GM19043 (cell line): Measurements from ENCODE around the gene EBF3.

Experiments used
- ATAC-seq: cut with Tn5 transposase; IDR thresholded peaks from one replicate; pipeline ENCODE4 v1.9.1; 2021; ENCODE audit warnings: low read depth; ENCODE audit not compliant: unreplicated experiment

EBF3 gene, protein sequence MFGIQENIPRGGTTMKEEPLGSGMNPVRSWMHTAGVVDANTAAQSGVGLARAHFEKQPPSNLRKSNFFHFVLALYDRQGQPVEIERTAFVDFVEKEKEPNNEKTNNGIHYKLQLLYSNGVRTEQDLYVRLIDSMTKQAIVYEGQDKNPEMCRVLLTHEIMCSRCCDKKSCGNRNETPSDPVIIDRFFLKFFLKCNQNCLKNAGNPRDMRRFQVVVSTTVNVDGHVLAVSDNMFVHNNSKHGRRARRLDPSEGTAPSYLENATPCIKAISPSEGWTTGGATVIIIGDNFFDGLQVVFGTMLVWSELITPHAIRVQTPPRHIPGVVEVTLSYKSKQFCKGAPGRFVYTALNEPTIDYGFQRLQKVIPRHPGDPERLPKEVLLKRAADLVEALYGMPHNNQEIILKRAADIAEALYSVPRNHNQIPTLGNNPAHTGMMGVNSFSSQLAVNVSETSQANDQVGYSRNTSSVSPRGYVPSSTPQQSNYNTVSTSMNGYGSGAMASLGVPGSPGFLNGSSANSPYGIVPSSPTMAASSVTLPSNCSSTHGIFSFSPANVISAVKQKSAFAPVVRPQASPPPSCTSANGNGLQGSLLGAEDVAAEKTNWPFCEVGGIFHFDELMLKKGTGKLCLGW

DNA sequence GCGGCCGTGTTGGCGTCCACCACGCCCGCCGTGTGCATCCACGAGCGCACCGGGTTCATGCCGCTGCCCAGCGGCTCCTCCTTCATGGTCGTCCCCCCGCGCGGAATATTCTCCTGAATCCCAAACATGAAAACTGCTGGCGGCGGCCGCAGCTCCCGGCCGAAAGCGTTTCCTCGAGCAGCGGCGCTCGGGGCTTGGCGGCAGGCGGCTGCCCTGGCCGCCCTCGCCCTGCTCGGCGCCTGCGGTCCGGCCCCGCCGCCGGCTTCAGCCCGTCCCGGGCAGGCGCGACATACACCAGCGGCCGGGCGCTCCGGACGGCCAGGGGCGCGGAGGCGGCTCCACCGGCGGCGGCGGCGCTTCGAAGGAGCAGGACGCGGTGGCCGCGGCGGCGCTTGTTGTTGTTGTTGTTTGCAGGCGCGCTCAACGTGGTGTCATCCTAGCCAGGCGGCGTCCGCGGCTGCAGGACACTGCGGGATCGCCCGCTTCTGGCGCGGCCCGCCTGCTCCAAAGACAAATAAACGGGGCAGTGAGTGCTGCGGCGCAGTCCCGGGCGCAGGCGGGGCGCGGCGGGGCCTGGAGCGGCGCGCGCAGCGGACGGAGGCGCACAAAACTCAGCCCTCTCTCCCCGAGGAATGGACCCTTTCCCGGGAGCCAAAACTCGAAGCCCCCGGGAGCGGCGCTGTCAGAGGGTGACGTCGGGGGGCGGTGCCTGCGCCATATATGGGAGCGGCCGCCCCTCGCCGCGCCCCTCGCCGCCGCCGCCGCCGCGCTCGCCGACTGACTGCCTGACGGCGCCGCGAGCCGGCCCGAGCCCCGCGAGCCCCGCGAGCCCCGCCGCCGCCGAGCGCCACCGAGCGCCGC lies at the start of gene EBF3:
Gene EBF3 (minus strand): TSS at position 634 of the 861 bp plus-strand sequence. CDS start 506 bp downstream, at position 128.
- ATAC-seq: no peak

DNA sequence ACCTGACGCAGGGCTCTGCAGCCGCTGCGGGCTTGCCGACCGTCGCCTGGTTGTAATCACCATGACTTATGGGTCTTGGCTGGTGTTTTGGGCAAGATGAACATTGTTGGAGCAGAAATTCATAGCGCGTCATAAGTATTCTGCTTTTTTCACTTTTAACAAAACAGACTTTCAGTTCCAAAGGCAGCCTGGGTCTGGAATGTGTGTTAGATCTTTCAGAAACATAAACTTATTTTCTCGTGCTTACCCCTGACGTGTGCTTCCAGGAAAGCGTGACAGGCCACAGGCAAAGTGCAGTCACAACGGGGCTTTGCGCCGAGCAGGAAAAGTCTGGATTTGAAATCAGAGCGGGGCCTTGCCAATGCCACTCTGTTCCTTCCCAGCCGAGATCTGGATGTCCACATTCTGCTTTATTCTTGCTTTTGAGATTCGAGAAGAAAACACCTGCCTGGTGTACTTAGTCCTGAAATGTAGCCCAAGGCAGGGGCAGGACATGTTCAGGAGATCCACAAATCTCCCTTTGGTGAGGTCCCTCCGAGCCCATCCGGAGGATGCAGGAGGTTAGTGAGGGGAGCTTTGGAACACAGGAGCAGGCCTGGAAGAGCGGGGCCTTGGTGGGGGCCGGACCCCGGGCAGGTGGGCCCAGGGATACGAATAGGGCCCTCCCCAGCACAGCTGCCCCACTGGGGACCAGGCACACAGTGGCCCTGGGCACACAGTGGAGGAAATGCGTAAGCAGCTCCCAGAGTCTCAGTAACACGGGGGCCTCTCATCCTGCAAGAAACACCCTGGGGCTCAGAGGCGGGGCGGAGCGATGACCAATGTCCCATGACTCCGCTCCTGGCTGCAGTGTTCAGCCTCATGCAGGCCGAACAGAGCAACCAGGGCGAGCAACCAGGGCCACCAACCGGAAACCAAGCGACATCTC lies 49.5 kb upstream of the EBF3 start:
- no peak for ATAC-seq

DNA sequence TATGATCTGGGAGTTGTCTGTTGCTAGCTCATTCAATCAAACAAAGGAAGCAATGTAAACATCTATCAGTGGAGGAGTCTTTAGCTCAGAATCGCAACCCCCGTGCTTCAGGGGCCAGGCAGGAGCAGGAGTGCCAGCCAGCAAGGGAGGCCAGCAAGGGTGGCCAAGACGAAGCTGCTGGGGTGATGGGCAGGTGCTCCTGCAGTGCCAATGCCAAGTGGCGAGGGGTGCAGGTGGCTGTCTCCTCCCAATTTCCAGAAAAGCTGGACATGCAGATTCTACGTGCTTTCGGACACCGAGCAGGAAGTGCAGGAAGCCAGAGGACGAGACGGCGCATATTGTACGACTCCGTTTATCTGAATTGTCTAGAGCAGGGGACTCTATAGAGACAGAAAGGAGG lies 48.1 kb upstream of the EBF3 start:
- no peak for ATAC-seq

DNA sequence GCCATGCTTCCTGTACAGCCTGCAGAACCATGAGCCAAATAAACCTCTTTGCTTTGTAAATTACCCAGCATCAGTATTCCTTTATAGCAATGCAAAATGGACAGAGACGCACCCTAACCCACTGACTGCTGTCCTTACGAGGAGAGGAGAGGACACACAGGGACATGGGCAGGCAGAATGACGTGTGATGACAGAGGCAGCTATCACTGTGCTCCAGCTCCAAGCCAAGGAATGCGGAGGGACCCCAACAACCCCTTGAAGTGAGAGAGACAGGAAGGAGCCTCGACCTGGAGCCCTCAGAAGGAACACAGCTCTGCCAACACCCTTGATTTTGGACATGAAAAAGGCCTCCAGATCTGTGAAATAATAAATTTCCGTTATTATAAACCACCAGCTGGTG lies 46.6 kb upstream of the EBF3 start:
- ATAC-seq: no peak

DNA sequence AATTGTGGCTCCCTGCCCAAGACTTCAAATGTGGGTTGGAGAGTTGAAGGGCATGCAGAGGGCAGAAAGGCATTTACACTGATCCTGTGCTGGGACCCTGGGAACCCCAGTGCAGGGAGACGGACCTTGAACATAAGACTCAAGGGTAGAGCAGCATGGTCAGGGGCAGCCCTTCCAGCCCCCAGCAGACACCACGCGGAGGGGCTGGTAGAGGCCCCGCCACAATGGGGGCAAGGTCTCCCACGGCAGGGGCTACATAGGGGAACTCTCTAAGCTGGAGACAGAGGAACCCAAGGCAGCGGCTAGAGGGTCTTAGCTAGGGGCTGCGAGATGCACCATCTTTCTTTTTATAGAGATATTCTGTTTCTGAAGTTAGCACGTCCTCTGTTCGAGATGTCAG lies 45.2 kb upstream of the EBF3 start:
- no peak for ATAC-seq

DNA sequence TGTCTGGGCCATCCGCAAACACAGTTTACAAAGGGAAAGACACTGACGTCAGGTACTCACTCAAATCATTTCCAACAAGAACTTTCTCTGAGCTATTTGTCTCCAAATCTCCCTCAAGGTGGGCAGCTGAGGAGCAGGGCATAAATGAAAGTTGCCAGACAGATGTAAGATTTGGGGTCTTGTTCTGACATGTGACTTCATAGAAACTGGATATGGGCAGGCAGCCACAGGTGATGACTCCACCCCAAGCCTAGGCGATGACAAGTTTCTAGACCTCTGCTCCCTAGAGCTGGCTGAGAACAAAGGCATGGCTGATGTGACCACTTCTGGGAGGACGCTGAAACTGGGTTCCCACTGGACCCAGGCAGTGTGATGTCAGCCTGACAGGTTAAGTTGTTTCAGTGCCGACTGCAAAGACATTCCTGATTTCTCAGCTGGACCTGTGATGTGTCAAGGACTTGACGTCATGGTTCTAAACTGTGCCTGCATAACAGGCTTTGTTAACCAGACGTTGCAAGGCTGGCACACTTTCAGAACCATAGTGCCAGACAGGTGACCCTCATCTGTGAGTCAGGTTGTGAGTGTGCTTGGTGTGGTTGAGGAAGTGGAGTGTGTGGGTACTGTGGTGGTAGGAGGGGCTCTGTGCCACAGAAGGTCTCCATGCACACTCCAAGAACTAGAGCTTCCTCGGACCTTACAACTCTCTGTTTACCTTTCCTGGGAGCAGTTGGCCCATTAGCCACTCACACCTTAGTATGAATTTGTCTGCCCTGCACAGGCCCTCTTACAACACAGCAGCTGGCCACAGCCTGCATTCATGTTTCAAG lies 39.9 kb upstream of the EBF3 start:
- ATAC-seq: no peak

DNA sequence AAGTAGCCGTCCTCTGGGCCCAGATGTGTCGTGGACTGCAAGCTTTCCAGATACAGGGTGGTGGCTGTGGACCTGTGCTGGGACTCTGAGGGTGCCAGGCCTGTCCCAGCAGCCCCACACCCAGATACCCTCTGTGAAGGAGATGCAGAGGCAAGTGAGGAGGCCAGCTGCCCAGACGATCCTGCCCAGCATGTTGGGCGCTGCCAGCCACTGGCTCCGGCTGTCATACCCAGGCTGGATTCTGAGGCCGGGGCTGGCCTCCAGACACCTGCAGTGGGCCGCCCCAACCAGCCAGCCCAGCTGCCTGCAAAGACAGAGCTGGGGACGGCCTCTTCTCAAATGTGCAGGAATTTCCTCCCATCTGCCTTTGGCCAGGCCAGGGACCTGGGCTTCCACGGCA lies 39.1 kb upstream of the EBF3 start:
- no peak for ATAC-seq

DNA sequence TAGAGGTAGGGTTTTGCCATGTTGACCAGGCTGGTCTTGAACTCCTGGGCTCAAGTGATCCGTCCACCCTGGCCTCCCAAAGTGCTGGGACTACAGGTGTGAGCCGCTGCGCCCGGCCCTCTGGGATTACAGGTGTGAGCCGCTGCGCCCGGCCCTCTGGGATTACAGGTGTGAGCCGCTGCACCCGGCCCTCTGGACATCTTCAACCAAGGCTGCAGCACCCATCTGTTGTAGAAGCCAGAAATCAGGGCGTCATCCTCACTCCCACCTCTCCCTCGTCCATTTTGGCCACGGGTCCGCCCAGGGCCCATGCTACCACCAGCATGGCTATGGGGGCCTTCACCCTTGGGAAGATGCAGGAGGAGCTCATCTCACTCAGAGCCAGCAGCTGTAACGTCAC lies 38.5 kb upstream of the EBF3 start:
- no peak for ATAC-seq

DNA sequence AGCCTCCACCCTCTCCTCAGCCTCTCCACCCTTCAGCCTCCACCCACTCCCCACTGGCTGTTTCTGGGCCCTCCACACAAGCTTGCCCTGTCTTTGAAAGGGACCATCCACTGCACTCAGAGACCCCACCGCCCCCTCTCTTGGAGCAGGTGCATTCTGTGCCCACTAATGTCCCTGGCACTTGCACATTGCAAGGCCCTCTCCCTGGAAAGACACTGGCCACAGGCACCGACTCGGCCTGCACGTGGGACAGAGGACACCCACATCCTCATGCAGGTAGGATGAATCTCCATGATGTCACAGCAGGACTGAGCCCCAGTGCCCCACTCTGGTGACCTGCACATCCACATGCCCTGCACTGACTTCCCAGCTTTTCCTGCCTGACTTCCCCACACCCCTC lies 36.8 kb upstream of the EBF3 start:
- no peak for ATAC-seq

DNA sequence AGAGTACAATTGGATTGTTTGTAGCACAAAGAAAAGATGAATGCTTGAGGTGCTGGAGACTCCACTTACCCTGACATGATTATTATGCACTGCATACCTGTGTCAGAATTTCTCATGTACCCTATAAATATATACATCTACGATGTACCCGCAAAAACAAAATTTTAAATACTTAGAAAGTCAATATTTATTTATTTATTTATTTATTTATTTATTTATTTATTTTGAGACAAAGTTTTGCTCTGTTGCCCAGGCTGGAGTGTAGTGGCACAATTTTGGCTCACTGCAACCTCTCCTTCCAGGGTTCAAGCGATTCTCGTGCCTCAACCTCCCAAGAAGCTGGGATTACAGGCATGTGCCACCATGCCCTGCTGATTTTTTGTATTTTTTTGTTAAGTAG lies 35.1 kb upstream of the EBF3 start:
- ATAC-seq: no peak

DNA sequence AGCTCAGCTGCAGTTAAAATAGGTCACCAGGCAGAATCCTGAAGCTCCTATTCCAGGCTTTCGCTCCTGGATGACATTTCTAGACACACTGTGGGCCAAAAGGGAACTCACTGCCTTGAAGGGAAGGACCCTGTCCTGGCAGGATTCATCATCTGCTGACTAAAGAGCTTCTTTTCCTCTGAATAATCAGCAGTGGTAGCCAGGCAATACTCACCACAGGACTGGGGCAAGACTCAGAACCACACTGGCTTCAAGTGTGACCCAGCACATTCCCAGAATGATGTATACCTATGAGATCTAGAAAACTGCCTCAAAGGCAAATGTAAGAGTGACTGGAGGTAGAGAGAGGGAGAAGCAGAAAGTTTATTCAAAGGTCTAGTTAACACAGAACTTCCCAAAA lies 29.5 kb upstream of the EBF3 start:
- no peak for ATAC-seq

DNA sequence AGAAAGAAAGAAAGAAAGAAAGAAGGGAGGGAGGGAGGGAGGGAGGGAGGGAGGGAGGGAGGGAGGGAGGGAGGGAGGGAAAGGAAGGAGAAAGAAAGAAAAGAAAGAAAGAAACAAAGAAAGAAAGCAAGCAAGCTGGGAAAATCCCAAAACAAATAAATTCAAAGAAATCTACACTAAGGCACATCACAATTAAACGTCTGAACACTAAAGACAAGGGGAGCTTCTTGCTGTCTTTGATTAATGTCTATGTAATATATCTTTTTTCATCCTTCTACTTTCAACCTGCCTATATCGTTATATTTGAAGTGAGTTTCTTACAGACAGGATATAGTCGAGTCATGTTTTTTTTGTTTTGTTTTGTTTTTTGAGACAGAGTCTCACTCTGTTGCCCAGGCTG lies 28.3 kb upstream of the EBF3 start:
- ATAC-seq: no peak

DNA sequence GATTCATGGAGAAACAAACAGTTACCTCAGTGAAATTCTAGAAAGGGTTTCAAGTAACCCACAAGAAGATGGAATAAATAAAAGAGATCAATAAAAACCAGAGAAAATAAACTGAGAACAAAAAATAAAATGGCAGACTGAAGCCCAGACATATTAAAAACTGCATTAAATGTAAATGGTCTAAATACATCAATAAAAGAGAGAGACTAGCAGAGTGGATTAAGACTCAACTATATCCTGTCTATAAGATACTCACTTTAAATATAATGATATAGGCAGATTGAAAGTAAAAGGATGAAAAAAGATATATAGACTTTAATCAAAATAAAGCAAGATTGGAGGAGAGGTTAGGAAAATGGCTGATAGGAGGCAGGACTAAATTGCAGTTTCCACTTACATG lies 18.8 kb upstream of the EBF3 start:
- ATAC-seq: no peak

DNA sequence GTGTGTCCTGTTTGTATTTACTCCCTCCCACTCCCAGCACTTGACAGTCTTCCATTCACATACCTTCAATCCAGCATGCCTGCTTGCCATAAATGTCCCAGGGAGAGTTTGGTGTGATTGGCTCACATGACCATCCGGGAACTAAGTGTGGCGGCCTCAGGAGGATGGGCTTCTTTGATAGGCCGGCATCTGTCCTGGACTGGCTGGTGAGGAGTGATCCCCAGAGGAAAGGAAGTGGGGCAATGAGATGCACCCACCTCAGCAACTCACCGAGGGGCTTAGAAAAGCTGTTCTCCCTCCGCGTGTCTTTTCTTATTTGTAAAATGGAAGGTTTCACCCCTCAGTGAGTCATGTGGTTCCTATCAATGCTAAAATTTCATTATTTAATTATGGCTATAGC lies 14.9 kb upstream of the EBF3 start:
- ATAC-seq: no peak

DNA sequence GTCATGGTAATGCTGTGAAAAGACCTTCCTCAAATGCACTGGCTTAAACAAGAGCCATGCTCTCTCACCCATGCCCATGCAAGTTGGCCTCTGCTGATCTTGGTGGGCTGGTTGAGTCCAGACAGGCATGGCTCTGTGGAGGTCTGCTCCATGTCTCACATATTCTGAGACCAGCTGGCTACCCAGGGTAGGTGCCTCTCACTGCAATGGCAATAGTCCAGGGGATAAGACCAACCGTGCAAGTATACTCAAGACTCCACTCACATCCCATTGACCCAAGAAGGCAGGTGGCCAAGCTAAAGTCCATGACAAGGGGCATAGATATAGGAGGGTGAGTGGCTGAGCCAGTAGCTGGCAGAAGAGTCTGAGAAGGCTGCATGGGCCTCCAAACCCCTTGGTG lies 14.2 kb upstream of the EBF3 start:
- no peak for ATAC-seq

DNA sequence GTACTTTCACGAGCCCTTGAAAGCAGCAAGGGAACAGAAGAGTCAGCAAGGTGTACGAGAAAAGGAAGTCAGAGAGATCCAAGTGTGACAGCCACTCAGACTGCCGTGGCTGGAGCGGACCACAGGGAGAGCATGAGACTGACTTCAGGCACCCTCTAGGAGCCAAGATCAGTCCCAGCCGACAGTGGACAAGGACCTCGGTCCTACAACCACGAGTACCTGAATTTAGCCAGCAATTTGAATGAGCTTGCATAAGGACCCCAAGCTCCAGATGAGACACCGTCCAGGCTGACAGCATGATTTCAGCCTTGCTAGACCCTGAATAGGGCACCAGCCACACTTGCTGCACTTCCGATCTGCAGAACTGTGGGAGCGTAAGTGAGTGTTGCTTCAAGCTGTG lies 13.7 kb upstream of the EBF3 start:
- ATAC-seq: no peak

DNA sequence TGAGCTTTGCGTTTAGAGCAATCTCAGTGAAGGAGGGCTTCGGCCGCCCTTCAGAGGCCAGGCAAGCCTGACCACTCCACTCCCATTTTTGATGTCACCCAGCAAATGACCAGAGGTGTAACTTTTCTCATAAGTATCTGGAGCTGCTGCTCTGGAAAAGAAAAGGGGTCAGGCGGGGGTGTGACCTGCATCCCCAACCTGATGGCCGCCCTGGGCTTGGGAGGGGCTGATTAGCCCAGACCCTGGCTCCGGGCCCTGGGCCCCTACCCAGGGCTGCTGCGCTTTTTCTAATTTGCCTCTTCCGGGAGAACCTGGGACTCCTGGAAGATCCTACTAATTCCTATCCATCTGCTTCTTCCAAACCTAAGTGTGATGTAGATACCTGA lies 9.6 kb upstream of the EBF3 start:
- no peak for ATAC-seq

DNA sequence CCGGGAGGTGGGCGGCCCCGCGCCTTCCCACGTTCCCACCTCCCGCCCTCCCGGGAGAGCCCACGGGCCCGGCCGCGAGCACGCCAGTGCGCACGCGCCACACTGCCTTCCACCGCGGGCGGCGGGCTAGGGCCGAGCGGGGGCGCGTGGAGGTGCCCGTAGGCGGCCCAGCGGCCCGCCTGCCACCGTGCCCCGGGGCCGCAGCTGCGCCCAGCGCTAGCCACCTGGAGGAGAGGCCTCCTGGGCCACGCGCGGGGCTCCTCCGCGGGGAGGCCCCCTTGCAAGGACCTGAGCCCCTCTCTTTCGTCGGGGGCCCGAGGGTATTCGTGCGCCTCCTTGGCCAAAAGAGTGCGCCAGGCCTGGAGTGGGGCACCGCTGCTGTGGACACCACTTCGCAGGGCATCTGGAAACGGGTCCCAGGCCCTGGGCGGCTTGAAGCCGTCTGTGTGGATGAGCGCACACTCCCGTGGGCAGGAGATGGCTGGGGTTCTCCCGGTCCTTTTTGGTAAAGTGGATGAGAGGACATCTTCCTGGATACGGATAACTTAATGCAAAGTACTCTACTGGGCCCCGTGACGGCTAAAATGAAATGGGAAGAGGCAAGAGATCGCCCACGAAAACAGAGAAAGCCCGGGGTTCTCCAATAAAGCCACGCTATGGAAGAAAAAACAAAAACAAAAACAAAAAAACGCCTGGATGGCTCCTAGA lies 9.0 kb upstream of the EBF3 start:
- no peak for ATAC-seq
